Peyer's patch (tissue), 4 donors: ENCODE results near the gene PDC. TPM values are rescaled to one million over a fixed set of nuclear protein-coding genes. Genes with fewer than 3 reads are reported as not detected.

Source experiments
- DNase-seq, 3 donors: peaks; one replicate each; pipeline ENCODE4 v3.0.0-alpha.2; 2017 to 2019
- H3K27ac ChIP-seq, 4 donors: fragments of 200-600 bp; sonication (generic); one replicate each; pipeline ENCODE4 v1.5.1; 2016 to 2019
- H3K27me3 ChIP-seq, 2 donors: fragments of 200-600 bp; sonication (generic); one replicate each; pipeline ENCODE4 v1.5.1; 2019
- H3K36me3 ChIP-seq, 3 donors: fragments of 200-600 bp; sonication (generic); one replicate each; pipeline ENCODE4 v1.5.1; 2016 to 2019
- H3K4me1 ChIP-seq, 4 donors: fragments of 200-600 bp; sonication (generic); one replicate each; pipeline ENCODE4 v1.5.1; 2016 to 2019
- H3K4me3 ChIP-seq, 4 donors: fragments of 200-600 bp; sonication (generic); 1 replicate in 3 of 4; 2 replicates in 1 of 4; pipeline ENCODE4 v1.5.1; 2016 to 2019; ENCODE audit warnings: mild to moderate bottlenecking in 1 of 4
- H3K9me3 ChIP-seq, 4 donors: fragments of 200-600 bp; sonication (generic); one replicate each; pipeline ENCODE4 v1.5.1; 2016 to 2019; ENCODE audit warnings: mild to moderate bottlenecking in 1 of 4
- CTCF ChIP-seq, 6 experiments: fragments of 450-650 bp in 4 of 6; fragments of 200-600 bp in 2 of 6; sonication (generic) in 1 of 6; IDR thresholded peaks; one replicate each; pipeline ENCODE4 v1.5.1; 2017 to 2019; ENCODE audit warnings: antibody characterized with exemption in 6 of 6, mild to moderate bottlenecking in 3 of 6, moderate library complexity in 1 of 6
- POLR2A ChIP-seq, 2 donors: fragments of 450-650 bp; IDR thresholded peaks; one replicate each; pipeline ENCODE4 v1.5.1; 2017; ENCODE audit warnings: antibody characterized with exemption in 2 of 2, mild to moderate bottlenecking in 2 of 2, moderate library complexity in 2 of 2
- total RNA-seq, 4 donors: library from RNA; depleted of rRNA; stranded (reverse); fragments of >200 nt; gene quantifications; one replicate each; pipeline ENCODE4 v1.1.0, GENCODE V29; 2016

The PDC gene
- total RNA-seq, 4 donors from 2014 or later = not detected

DNA sequence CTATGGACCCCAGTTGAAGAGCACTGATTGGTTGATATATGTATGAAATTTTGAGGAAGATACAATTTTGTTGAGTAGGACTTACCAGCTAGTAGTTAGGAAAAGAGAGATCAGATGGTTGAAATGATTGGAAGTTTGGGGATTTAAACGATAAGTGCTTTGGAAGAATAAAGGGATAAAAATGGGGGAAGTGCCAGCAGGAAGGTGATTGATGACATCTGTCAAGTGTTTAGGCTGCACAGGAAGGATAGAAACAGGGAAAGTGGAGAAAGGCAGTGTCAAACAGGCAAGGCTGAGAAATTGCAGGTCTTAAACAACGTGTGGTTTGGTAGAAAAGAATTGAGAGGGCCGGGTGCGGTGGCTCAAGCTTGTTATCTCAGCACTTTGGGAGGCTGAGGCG lies 22.3 kb downstream of the PDC start:
- H3K27ac ChIP-seq = no peak overlapping the region
- no peak overlapping the region for H3K4me3 ChIP-seq
- H3K9me3 ChIP-seq = no peaks in the 10 kb centered on the region
- no peaks in the 10 kb centered on the region for H3K27me3 ChIP-seq
- H3K4me1 ChIP-seq = no peaks in the 10 kb centered on the region
- TF ChIP-seq POLR2A (IDR thresholded peaks at IDR 0.05) = no peak
- no peak for TF ChIP-seq CTCF (IDR thresholded peaks at IDR 0.05)
- no peaks in the 10 kb centered on the region for H3K36me3 ChIP-seq
- DNase-seq = no peak

GRCh38 chr1:186435336-186435735 lies 25.6 kb downstream of the PDC start:
- Histone ChIP-seq H3K4me1 (no peaks in the 10 kb centered on the region), H3K27ac (no peak overlapping the region), H3K9me3 (no peaks in the 10 kb centered on the region), H3K36me3 (no peaks in the 10 kb centered on the region), H3K27me3 (no peaks in the 10 kb centered on the region), H3K4me3 (no peak overlapping the region)
- no peak for DNase-seq
- TF ChIP-seq CTCF (IDR thresholded peaks at IDR 0.05) (no peak), POLR2A (IDR thresholded peaks at IDR 0.05) (no peak)

DNA sequence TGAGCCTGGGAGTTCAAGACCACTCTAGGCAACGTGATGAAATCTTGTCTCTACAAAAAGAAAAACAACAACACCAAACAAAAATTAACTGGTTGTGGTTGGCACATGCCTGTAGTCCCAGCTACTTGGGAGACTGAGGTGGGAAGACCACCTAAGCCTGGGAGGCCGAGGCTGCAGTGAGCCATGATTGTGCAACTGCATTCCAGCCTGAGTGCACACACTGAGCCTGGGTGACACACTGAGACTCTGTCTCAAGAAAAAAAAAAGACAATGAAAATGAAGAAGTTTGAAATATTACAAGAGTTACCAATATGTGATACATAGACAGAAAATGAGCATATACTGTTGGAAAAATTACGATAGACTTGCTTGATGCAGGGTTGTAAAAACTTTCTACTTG lies 31.9 kb downstream of the PDC start:
- no peak for DNase-seq
- Histone ChIP-seq H3K27me3 (no peaks in the 10 kb centered on the region), H3K27ac (no peak overlapping the region)

GRCh38 chr1:186426118-186426517 lies 34.8 kb downstream of the PDC start:
- H3K4me1 ChIP-seq = no peaks in the 10 kb centered on the region
- no peak for TF ChIP-seq POLR2A (IDR thresholded peaks at IDR 0.05)
- no peak for TF ChIP-seq CTCF (IDR thresholded peaks at IDR 0.05)
- H3K9me3 ChIP-seq = no peaks in the 10 kb centered on the region
- H3K27me3 ChIP-seq = no peaks in the 10 kb centered on the region
- no peak overlapping the region for H3K4me3 ChIP-seq
- no peak for DNase-seq
- H3K27ac ChIP-seq = no peak overlapping the region
- no peaks in the 10 kb centered on the region for H3K36me3 ChIP-seq

More for the DNA sequence above, 31.9 kb downstream of the PDC start:
- Histone ChIP-seq H3K4me3 (no peak overlapping the region), H3K4me1 (no peaks in the 10 kb centered on the region), H3K36me3 (no peaks in the 10 kb centered on the region), H3K9me3 (no peaks in the 10 kb centered on the region)
- no peak for TF ChIP-seq POLR2A (IDR thresholded peaks at IDR 0.05)
- TF ChIP-seq CTCF (IDR thresholded peaks at IDR 0.05) = no peak

DNA sequence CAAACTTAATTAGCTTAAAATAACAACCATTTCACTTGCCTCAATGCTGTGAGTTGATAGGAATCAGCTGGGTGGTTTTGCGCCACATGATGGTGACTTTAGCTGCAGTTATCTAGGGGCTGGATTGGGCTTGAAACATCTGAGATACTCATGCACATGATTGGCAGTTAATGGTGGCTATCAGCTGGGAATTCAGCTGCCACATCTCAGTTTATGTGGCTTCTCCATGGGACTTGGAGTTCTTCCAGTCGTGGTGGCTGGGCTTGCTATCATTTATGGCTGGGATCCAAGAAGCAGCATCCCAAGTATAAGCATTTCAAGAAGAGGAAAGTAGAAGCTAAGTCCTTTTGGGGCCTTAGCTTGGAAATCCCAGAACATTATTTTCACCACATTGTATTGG lies 36.4 kb downstream of the PDC start:
- no peak for DNase-seq
- H3K27me3 ChIP-seq = no peaks in the 10 kb centered on the region
- peaks cover 0 to 2% (median 0%) of the 10 kb centered on the region in 3 donors for H3K36me3 ChIP-seq
- H3K27ac ChIP-seq = no peak overlapping the region
- TF ChIP-seq POLR2A (IDR thresholded peaks at IDR 0.05) (no peak), CTCF (IDR thresholded peaks at IDR 0.05) (no peak)
- no peaks in the 10 kb centered on the region for H3K9me3 ChIP-seq
- H3K4me1 ChIP-seq = no peaks in the 10 kb centered on the region
- H3K4me3 ChIP-seq = no peak overlapping the region

- no peaks in the 10 kb centered on the region for H3K27me3 ChIP-seq
- no peak for DNase-seq
- H3K4me3 ChIP-seq = no peak overlapping the region
- no peaks in the 10 kb centered on the region for H3K4me1 ChIP-seq
- TF ChIP-seq POLR2A (IDR thresholded peaks at IDR 0.05) (no peak), CTCF (IDR thresholded peaks at IDR 0.05) (no peak)
- H3K27ac ChIP-seq = no peak overlapping the region
- no peaks in the 10 kb centered on the region for H3K9me3 ChIP-seq
- peaks cover 0 to 24% (median 0%) of the 10 kb centered on the region in 3 donors for H3K36me3 ChIP-seq
Observed at GRCh38 chr1:186421446-186421845, 39.5 kb downstream of the PDC start.
